HG03108 (cell line): Measurements from ENCODE around the gene RP2.

Source experiments
- ATAC-seq: cut with Tn5 transposase; IDR thresholded peaks from one replicate; pipeline ENCODE4 v1.9.1; 2021; ENCODE audit warnings: moderate library complexity; ENCODE audit not compliant: unreplicated experiment

The RP2 gene

GRCh38 chrX:46841346-46841745 lies 4.5 kb downstream of the RP2 start:
- no peak for ATAC-seq

GRCh38 chrX:46844913-46845312 lies 8.1 kb downstream of the RP2 start:
- ATAC-seq: no peak

GRCh38 chrX:46849933-46850332 lies 13.1 kb downstream of the RP2 start:
- ATAC-seq: no peak

GRCh38 chrX:46850771-46851170 lies 13.9 kb downstream of the RP2 start:
- ATAC-seq: no peak

- ATAC-seq: no peak
Measured at GRCh38 chrX:46856483-46856882, 19.6 kb downstream of the RP2 start.

- no peak for ATAC-seq
Measured at GRCh38 chrX:46860557-46860956, 23.7 kb downstream of the RP2 start.

GRCh38 chrX:46863072-46863471 lies 26.2 kb downstream of the RP2 start:
- no peak for ATAC-seq

GRCh38 chrX:46864606-46865005 lies 27.8 kb downstream of the RP2 start:
- ATAC-seq: no peak

- no peak for ATAC-seq
Measured at GRCh38 chrX:46865281-46865680, 28.4 kb downstream of the RP2 start.

GRCh38 chrX:46866726-46867125 lies 29.9 kb downstream of the RP2 start:
- ATAC-seq: no peak

- ATAC-seq: no peak
Measured at GRCh38 chrX:46873746-46874145, 36.9 kb downstream of the RP2 start.

- ATAC-seq: no peak
Measured at GRCh38 chrX:46876901-46877300, 40.1 kb downstream of the RP2 start.

GRCh38 chrX:46882266-46882665 lies 45.4 kb downstream of the RP2 start:
- no peak for ATAC-seq

GRCh38 chrX:46884799-46885198 lies 48.0 kb downstream of the RP2 start:
- ATAC-seq: no peak

- no peak for ATAC-seq
Measured at GRCh38 chrX:46898207-46898606, 61.4 kb downstream of the RP2 start.

GRCh38 chrX:46903458-46904242 lies 66.8 kb downstream of the RP2 start:
- ATAC-seq: peak; percentile 79

GRCh38 chrX:46904626-46905025 lies 67.8 kb downstream of the RP2 start:
- ATAC-seq: no peak

- ATAC-seq: no peak
Measured at GRCh38 chrX:46910415-46910814, 73.6 kb downstream of the RP2 start.

GRCh38 chrX:46912098-46912602 lies 75.3 kb downstream of the RP2 start, which contains the start of gene JADE3:
Gene JADE3, plus strand, starts transcription at chrX:46912421. Its CDS starts 72,474 bp downstream, at chrX:46984895.
- no peak for ATAC-seq

- ATAC-seq: peak; percentile 52
Measured at GRCh38 chrX:46912603-46913491, 76.0 kb downstream of the RP2 start.

GRCh38 chrX:46913667-46914066 lies 76.8 kb downstream of the RP2 start:
- ATAC-seq: no peak

- ATAC-seq: no peak
Measured at GRCh38 chrX:46916273-46916672, 79.4 kb downstream of the RP2 start.
